CD14-positive monocyte (primary cell): ENCODE results near the gene HMGN1. TPM values are rescaled to one million over a fixed set of nuclear protein-coding genes. Genes with fewer than 3 reads are reported as not detected.

Source experiments
- DNase-seq, 3 donors: peaks; one replicate each; pipeline ENCODE4 v3.0.0-alpha.2; 2011 to 2022
- H2AFZ ChIP-seq: 2 replicates; pipeline ENCODE4 v1.6.0; 2012; ENCODE audit warnings: mild to moderate bottlenecking, low read depth, low read length, inconsistent platforms; ENCODE audit not compliant: insufficient read depth, poor library complexity, severe bottlenecking
- H3K27ac ChIP-seq, 2 donors: 1 replicate in 1 of 2; 2 replicates in 1 of 2; pipeline ENCODE4 v1.5.1; 2012 to 2013; ENCODE audit warnings: low read length in 2 of 2, control low read depth in 1 of 2, inconsistent platforms in 1 of 2, low read depth in 1 of 2, mild to moderate bottlenecking in 1 of 2
- H3K27me3 ChIP-seq, 2 donors: one replicate each; pipeline versions ENCODE4 v1.6.0 to v1.6.1; 2011 to 2013; ENCODE audit warnings: low read length in 2 of 2; ENCODE audit not compliant: control insufficient read depth in 2 of 2, insufficient read depth in 2 of 2
- H3K36me3 ChIP-seq, 2 donors: replicated peaks in 1 of 2; 1 replicate in 1 of 2; 2 replicates in 1 of 2; pipeline versions ENCODE4 v1.5.1 to v1.6.1; 2012 to 2013; ENCODE audit warnings: low read length in 2 of 2, control low read depth in 1 of 2, inconsistent platforms in 1 of 2, mild to moderate bottlenecking in 1 of 2; ENCODE audit not compliant: insufficient read depth in 2 of 2, control insufficient read depth in 1 of 2
- H3K4me1 ChIP-seq, 2 donors: 1 replicate in 1 of 2; 2 replicates in 1 of 2; pipeline versions ENCODE4 v1.5.1 to v1.6.1; 2012 to 2013; ENCODE audit warnings: low read length in 2 of 2, control low read depth in 1 of 2, inconsistent platforms in 1 of 2, mild to moderate bottlenecking in 1 of 2, moderate library complexity in 1 of 2; ENCODE audit not compliant: insufficient read depth in 2 of 2, control insufficient read depth in 1 of 2
- H3K4me2 ChIP-seq: replicated peaks from 2 replicates; pipeline ENCODE3; 2012; ENCODE audit warnings: low read length, moderate library complexity, mild to moderate bottlenecking; ENCODE audit not compliant: poor library complexity, severe bottlenecking; ENCODE audit errors: extremely low read depth
- H3K4me3 ChIP-seq, 3 experiments: fragments of 200-600 bp in 1 of 3; sonication (generic) in 1 of 3; replicated peaks in 1 of 3; 1 replicate in 2 of 3; 2 replicates in 1 of 3; pipeline ENCODE4 v1.5.1; 2011 to 2013; ENCODE audit warnings: low read length in 3 of 3, mild to moderate bottlenecking in 3 of 3, control low read depth in 2 of 3, low read depth in 2 of 3, inconsistent platforms in 1 of 3, moderate library complexity in 1 of 3
- H3K79me2 ChIP-seq: 2 replicates; pipeline ENCODE4 v1.6.0; 2012; ENCODE audit warnings: mild to moderate bottlenecking, control low read depth, inconsistent platforms, low read length, moderate library complexity; ENCODE audit not compliant: insufficient read depth
- H3K9ac ChIP-seq: 2 replicates; pipeline ENCODE4 v1.6.0; 2017; ENCODE audit warnings: low read length, mild to moderate bottlenecking; ENCODE audit not compliant: insufficient read depth, poor library complexity, severe bottlenecking
- H3K9me3 ChIP-seq, 2 donors: replicated peaks in 1 of 2; 1 replicate in 1 of 2; 2 replicates in 1 of 2; pipeline versions ENCODE4 v1.5.1 to v1.6.1; 2012 to 2013; ENCODE audit warnings: low read length in 2 of 2, control low read depth in 1 of 2; ENCODE audit not compliant: control insufficient read depth in 1 of 2, insufficient read depth in 1 of 2
- H4K20me1 ChIP-seq: 2 replicates; pipeline ENCODE4 v1.6.0; 2012; ENCODE audit warnings: mild to moderate bottlenecking, low read length, control low read depth, moderate library complexity; ENCODE audit not compliant: insufficient read depth
- H3K27ac Mint-ChIP-seq, 7 donors: one replicate each; pipeline ENCODE4 v1.8.0; 2020; ENCODE audit warnings: mild to moderate bottlenecking in 7 of 7, mixed read lengths in 7 of 7, moderate library complexity in 6 of 7, inconsistent platforms in 2 of 7
- H3K27me3 Mint-ChIP-seq, 3 donors: one replicate each; pipeline ENCODE4 v1.8.0; 2021 to 2022; ENCODE audit warnings: low read depth in 3 of 3, mild to moderate bottlenecking in 3 of 3, mixed read lengths in 3 of 3, moderate library complexity in 3 of 3, inconsistent platforms in 1 of 3
- H3K36me3 Mint-ChIP-seq, 2 donors: one replicate each; pipeline ENCODE4 v1.8.0; 2020; ENCODE audit warnings: mixed read lengths in 2 of 2, inconsistent platforms in 1 of 2, mild to moderate bottlenecking in 1 of 2
- H3K4me1 Mint-ChIP-seq: one replicate; pipeline ENCODE4 v1.8.0; 2020; ENCODE audit warnings: mild to moderate bottlenecking, mixed read lengths
- H3K4me3 Mint-ChIP-seq, 2 donors: one replicate each; pipeline ENCODE4 v1.8.0; 2020; ENCODE audit warnings: mild to moderate bottlenecking in 2 of 2, mixed read lengths in 2 of 2, moderate library complexity in 1 of 2
- H3K9me3 Mint-ChIP-seq, 7 donors: one replicate each; pipeline ENCODE4 v1.8.0; 2020 to 2022; ENCODE audit warnings: mixed read lengths in 7 of 7, mild to moderate bottlenecking in 6 of 7, moderate library complexity in 6 of 7, inconsistent platforms in 2 of 7
- CTCF ChIP-seq: fragments of 200-600 bp; IDR thresholded peaks from one replicate; pipeline ENCODE4 v1.8.0; 2022; ENCODE audit warnings: antibody characterized with exemption, mild to moderate bottlenecking
- WGBS: methylation state at CpG from one replicate; pipeline ENCODE4 v1.1.5; 2013; ENCODE audit warnings: missing lambda C conversion rate; ENCODE audit not compliant: insufficient coverage; 5-methylcytosine and 5-hydroxymethylcytosine counted together
- intact Hi-C, 2 donors: fragments of 100-400 bp; cut with micrococcal nuclease; formaldehyde crosslinking; loops; one replicate each; pipeline versions ENCODE4 v1.15.0 to v1.15.1; 2023
- polyA plus RNA-seq, 3 donors: library from polyadenylated mRNA; depleted of rRNA in 1 of 3; unstranded in 2 of 3; stranded (reverse) in 1 of 3; fragments of 300-500 nt in 2 of 3; fragments of >200 nt in 1 of 3; fragmentation: Illumina TruSeq in 2 of 3; gene quantifications; 1 replicate in 2 of 3; 2 replicates in 1 of 3; pipeline ENCODE4 v1.2.3, GENCODE V29; 2012 to 2021

Gene HMGN1
- polyA plus RNA-seq, 3 donors: 59.8 to 74.7 (median 72.7) TPM

GRCh38 chr21:39347537-39347936 lies 1.4 kb downstream of the HMGN1 start:
- Histone ChIP-seq H3K4me2 (peak overlapping the region; percentile 83), H3K4me1 (peaks cover 22 to 36% of the 10 kb centered on the region in 2 donors), H3K79me2 (peaks cover 53% of the 10 kb centered on the region), H3K4me3 (peak overlapping the region; percentile 71 to 96 (median 81)), H4K20me1 (no peaks in the 10 kb centered on the region), H3K9ac (peak overlapping the region; percentile 87), H3K9me3 (no peaks in the 10 kb centered on the region), H3K36me3 (peaks cover 8 to 13% of the 10 kb centered on the region in 2 donors), H3K27ac (peak overlapping the region in 1 of 2 donors; percentile 93), H2AFZ (peak overlapping the region; percentile 80), H3K27me3 (no peaks in the 10 kb centered on the region)
- no peak for DNase-seq
- intact Hi-C loops: loop anchor here (2.0 to 5.0 kb wide), 3 partner anchors 35 to 41 kb away; partner anchors contain the start of gene BRWD1 (in 1 of the 2)
- peaks cover 0 to 3% (median 0%) of the 10 kb centered on the region in 3 donors for H3K27me3 Mint-ChIP-seq
- H3K4me3 Mint-ChIP-seq: peak overlapping the region; percentile 90 to 92
- 0% methylated on average over 5 of the region's 10 CpGs for WGBS
- H3K27ac Mint-ChIP-seq: peak overlapping the region; percentile 88 to 94 (median 93)
- peaks cover 33% of the 10 kb centered on the region for H3K4me1 Mint-ChIP-seq
- no peaks in the 10 kb centered on the region for H3K9me3 Mint-ChIP-seq
- no peak for TF ChIP-seq CTCF
- H3K36me3 Mint-ChIP-seq: peaks cover 20 to 21% of the 10 kb centered on the region in 2 donors

- Histone ChIP-seq H3K4me2 (peak overlapping the region; percentile 83), H3K4me1 (peaks cover 22 to 36% of the 10 kb centered on the region in 2 donors), H3K9ac (no peak overlapping the region), H3K27ac (peak overlapping the region in 1 of 2 donors; percentile 53), H3K9me3 (no peaks in the 10 kb centered on the region), H4K20me1 (no peaks in the 10 kb centered on the region), H3K27me3 (no peaks in the 10 kb centered on the region), H2AFZ (no peak overlapping the region), H3K4me3 (peak overlapping the region in 1 of 3 experiments; percentile 96), H3K79me2 (peaks cover 53% of the 10 kb centered on the region), H3K36me3 (peaks cover 11 to 21% of the 10 kb centered on the region in 2 donors)
- Mint-ChIP-seq H3K27ac (peak overlapping the region in 6 of 7 donors; percentile 35 to 88 (median 63)), H3K4me3 (no peak overlapping the region), H3K9me3 (no peaks in the 10 kb centered on the region), H3K27me3 (peaks cover 0 to 3% (median 0%) of the 10 kb centered on the region in 3 donors), H3K36me3 (peaks cover 26 to 28% of the 10 kb centered on the region in 2 donors), H3K4me1 (peaks cover 33% of the 10 kb centered on the region)
- WGBS: no CpG with 5 or more reads among the region's 7 CpGs
- no peak for TF ChIP-seq CTCF
- intact Hi-C loops: loop anchor here (2.0 to 5.0 kb wide), 3 partner anchors 34 to 42 kb away; partner anchors contain the start of gene BRWD1 (in 1 of the 2)
- no peak for DNase-seq
Observed at GRCh38 chr21:39346671-39347331, 2.1 kb downstream of the HMGN1 start.
